Measurements from ENCODE around the gene SCN1A.
"Not testable (repeated sequence)": the region's sequence is repeated elsewhere in the genome, so short reads cannot be mapped to it uniquely, and the experiment has no call there.

Gene SCN1A

GRCh38 chr2:166118180-166118579 is 9.6 kb downstream of the SCN1A start:
- FAIRE-seq (no peak), DNase-seq (ENCODE audit: insufficient read length, low spot score) (no peak)
- TF ChIP-seq PAX5 (IDR thresholded peaks at IDR 0.05; ENCODE audit: insufficient read depth, low read length, severe bottlenecking): no peak
- TF ChIP-seq TAF1 (IDR thresholded peaks at IDR 0.05; ENCODE audit: low read depth, low read length): no peak
- TF ChIP-seq POLR2A (IDR thresholded peaks at IDR 0.05; ENCODE audit: low read depth, low read length): no peak
- no peak for TF ChIP-seq POU2F2 (IDR thresholded peaks at IDR 0.05; ENCODE audit: low read depth, low read length)
- no peak for TF ChIP-seq POLR2AphosphoS5 (IDR thresholded peaks at IDR 0.05; ENCODE audit: low read depth, low read length)
- no peak for TF ChIP-seq SPI1 (IDR thresholded peaks at IDR 0.05; ENCODE audit: low read depth, low read length)

- FAIRE-seq (no peak), DNase-seq (ENCODE audit: insufficient read length, low spot score) (no peak)
- no peak for TF ChIP-seq PAX5 (IDR thresholded peaks at IDR 0.05; ENCODE audit: insufficient read depth, low read length, severe bottlenecking)
- TF ChIP-seq TAF1 (IDR thresholded peaks at IDR 0.05; ENCODE audit: low read depth, low read length): no peak
- TF ChIP-seq SPI1 (IDR thresholded peaks at IDR 0.05; ENCODE audit: low read depth, low read length): no peak
- no peak for TF ChIP-seq POU2F2 (IDR thresholded peaks at IDR 0.05; ENCODE audit: low read depth, low read length)
- no peak for TF ChIP-seq POLR2AphosphoS5 (IDR thresholded peaks at IDR 0.05; ENCODE audit: low read depth, low read length)
- TF ChIP-seq POLR2A (IDR thresholded peaks at IDR 0.05; ENCODE audit: low read depth, low read length): no peak
These were observed 10.3 kb downstream of the SCN1A start for GRCh38 chr2:166117491-166117890.

GRCh38 chr2:166115589-166115988 is 12.2 kb downstream of the SCN1A start:
- TF ChIP-seq POU2F2 (IDR thresholded peaks at IDR 0.05; ENCODE audit: low read depth, low read length) (no peak), SPI1 (IDR thresholded peaks at IDR 0.05; ENCODE audit: low read depth, low read length) (no peak), TAF1 (IDR thresholded peaks at IDR 0.05; ENCODE audit: low read depth, low read length) (no peak), POLR2A (IDR thresholded peaks at IDR 0.05; ENCODE audit: low read depth, low read length) (no peak), POLR2AphosphoS5 (IDR thresholded peaks at IDR 0.05; ENCODE audit: low read depth, low read length) (no peak), PAX5 (IDR thresholded peaks at IDR 0.05; ENCODE audit: insufficient read depth, low read length, severe bottlenecking) (no peak)
- FAIRE-seq (no peak), DNase-seq (ENCODE audit: insufficient read length, low spot score) (no peak)

GRCh38 chr2:166112193-166112605 is 15.6 kb downstream of the SCN1A start:
- no peak for TF ChIP-seq PAX5 (IDR thresholded peaks at IDR 0.05; ENCODE audit: insufficient read depth, low read length, severe bottlenecking)
- no peak for TF ChIP-seq POLR2AphosphoS5 (IDR thresholded peaks at IDR 0.05; ENCODE audit: low read depth, low read length)
- no peak for TF ChIP-seq POU2F2 (IDR thresholded peaks at IDR 0.05; ENCODE audit: low read depth, low read length)
- no peak for TF ChIP-seq POLR2A (IDR thresholded peaks at IDR 0.05; ENCODE audit: low read depth, low read length)
- no peak for TF ChIP-seq SPI1 (IDR thresholded peaks at IDR 0.05; ENCODE audit: low read depth, low read length)
- no peak for TF ChIP-seq TAF1 (IDR thresholded peaks at IDR 0.05; ENCODE audit: low read depth, low read length)
- DNase-seq (ENCODE audit: insufficient read length, low spot score) (no peak), FAIRE-seq (no peak)

GRCh38 chr2:166106431-166107015 is 21.3 kb downstream of the SCN1A start:
- no peak for DNase-seq (ENCODE audit: insufficient read length, low spot score)
- TF ChIP-seq POU2F2 (IDR thresholded peaks at IDR 0.05; ENCODE audit: low read depth, low read length): no peak
- TF ChIP-seq TAF1 (IDR thresholded peaks at IDR 0.05; ENCODE audit: low read depth, low read length): no peak
- no peak for TF ChIP-seq POLR2AphosphoS5 (IDR thresholded peaks at IDR 0.05; ENCODE audit: low read depth, low read length)
- no peak for TF ChIP-seq SPI1 (IDR thresholded peaks at IDR 0.05; ENCODE audit: low read depth, low read length)
- no peak for TF ChIP-seq POLR2A (IDR thresholded peaks at IDR 0.05; ENCODE audit: low read depth, low read length)
- TF ChIP-seq PAX5 (IDR thresholded peaks at IDR 0.05; ENCODE audit: insufficient read depth, low read length, severe bottlenecking): no peak
- FAIRE-seq: no peak

DNA sequence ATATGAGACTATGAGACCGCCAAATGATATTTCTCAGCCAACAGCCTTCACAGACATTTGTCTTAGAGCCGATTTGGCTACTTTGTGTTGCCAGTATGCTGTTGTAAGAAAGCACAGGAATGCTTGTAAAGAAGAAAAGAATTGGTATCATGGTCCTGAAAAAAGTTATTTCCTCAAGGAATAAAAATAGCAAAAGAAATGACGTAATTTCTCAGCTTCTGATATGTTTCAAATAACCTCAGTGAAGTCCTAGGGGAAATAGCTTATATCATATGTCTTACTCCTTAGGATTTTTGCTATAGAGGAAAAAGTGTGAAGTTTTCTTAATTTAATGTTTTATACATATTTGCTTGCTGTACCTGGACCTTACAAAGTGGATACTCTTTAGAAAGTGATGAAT is 23.0 kb downstream of the SCN1A start:
- FAIRE-seq (no peak), DNase-seq (ENCODE audit: insufficient read length, low spot score) (no peak)
- TF ChIP-seq POU2F2 (IDR thresholded peaks at IDR 0.05; ENCODE audit: low read depth, low read length): no peak

DNA sequence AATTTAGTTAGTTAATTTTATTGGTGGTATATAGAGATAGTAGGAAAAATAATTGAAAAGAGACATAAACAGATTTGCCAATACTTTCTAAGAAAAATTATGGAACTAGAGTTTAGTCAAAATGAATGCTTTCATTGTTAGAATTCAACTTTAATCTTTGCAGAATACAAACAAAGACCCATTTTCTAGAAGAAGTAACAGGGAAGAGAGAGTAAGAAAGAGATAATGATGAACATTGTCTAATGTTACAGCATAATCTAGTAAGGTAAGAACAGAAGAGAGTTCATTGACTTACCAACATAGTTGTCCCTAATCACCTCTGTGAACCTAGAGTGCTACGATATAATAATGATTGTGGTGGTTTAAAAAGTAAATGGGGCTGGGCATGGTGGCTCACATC is 23.7 kb downstream of the SCN1A start:
- DNase-seq (ENCODE audit: insufficient read length, low spot score) (no peak), FAIRE-seq (no peak)
- TF ChIP-seq POU2F2 (IDR thresholded peaks at IDR 0.05; ENCODE audit: low read depth, low read length): no peak

DNA sequence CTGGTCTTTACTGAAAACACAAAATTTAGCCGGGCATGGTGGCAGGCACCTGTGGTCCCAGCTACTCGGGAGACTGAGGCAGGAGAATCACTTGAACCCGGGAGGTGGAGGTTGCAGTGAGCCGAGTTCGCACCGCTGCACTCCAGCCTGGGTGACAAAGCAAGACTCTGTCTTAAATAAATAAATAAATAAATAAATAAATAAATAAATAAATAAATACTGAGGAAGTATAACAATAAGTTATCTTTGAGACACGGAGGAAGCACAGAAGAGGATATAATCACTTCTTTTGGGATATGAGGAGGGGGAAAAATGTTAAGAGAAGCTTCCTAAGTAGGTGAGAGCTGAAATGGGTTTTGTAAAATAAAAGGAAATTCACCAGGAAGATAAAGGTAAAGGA is 24.5 kb downstream of the SCN1A start:
- DNase-seq (ENCODE audit: insufficient read length, low spot score); FAIRE-seq: not testable (repeated sequence)

GRCh38 chr2:166094325-166094724 is 33.5 kb downstream of the SCN1A start:
- FAIRE-seq (no peak), DNase-seq (ENCODE audit: insufficient read length, low spot score) (no peak)
- TF ChIP-seq POLR2A (IDR thresholded peaks at IDR 0.05; ENCODE audit: low read depth, low read length): no peak
- no peak for TF ChIP-seq SPI1 (IDR thresholded peaks at IDR 0.05; ENCODE audit: low read depth, low read length)
- TF ChIP-seq PAX5 (IDR thresholded peaks at IDR 0.05; ENCODE audit: insufficient read depth, low read length, severe bottlenecking): no peak
- no peak for TF ChIP-seq TAF1 (IDR thresholded peaks at IDR 0.05; ENCODE audit: low read depth, low read length)
- no peak for TF ChIP-seq POU2F2 (IDR thresholded peaks at IDR 0.05; ENCODE audit: low read depth, low read length)
- TF ChIP-seq POLR2AphosphoS5 (IDR thresholded peaks at IDR 0.05; ENCODE audit: low read depth, low read length): no peak

- no peak for FAIRE-seq
- no peak for DNase-seq (ENCODE audit: insufficient read length, low spot score)
- TF ChIP-seq POLR2A (IDR thresholded peaks at IDR 0.05; ENCODE audit: low read depth, low read length) (no peak), POLR2AphosphoS5 (IDR thresholded peaks at IDR 0.05; ENCODE audit: low read depth, low read length) (no peak), POU2F2 (IDR thresholded peaks at IDR 0.05; ENCODE audit: low read depth, low read length) (no peak), PAX5 (IDR thresholded peaks at IDR 0.05; ENCODE audit: insufficient read depth, low read length, severe bottlenecking) (no peak), SPI1 (IDR thresholded peaks at IDR 0.05; ENCODE audit: low read depth, low read length) (no peak), TAF1 (IDR thresholded peaks at IDR 0.05; ENCODE audit: low read depth, low read length) (no peak)
These were observed 34.9 kb downstream of the SCN1A start for GRCh38 chr2:166092889-166093288.

- TF ChIP-seq PAX5 (IDR thresholded peaks at IDR 0.05; ENCODE audit: insufficient read depth, low read length, severe bottlenecking) (no peak), TAF1 (IDR thresholded peaks at IDR 0.05; ENCODE audit: low read depth, low read length) (no peak), POU2F2 (IDR thresholded peaks at IDR 0.05; ENCODE audit: low read depth, low read length) (no peak), POLR2AphosphoS5 (IDR thresholded peaks at IDR 0.05; ENCODE audit: low read depth, low read length) (no peak), SPI1 (IDR thresholded peaks at IDR 0.05; ENCODE audit: low read depth, low read length) (no peak), POLR2A (IDR thresholded peaks at IDR 0.05; ENCODE audit: low read depth, low read length) (no peak)
- FAIRE-seq (no peak), DNase-seq (ENCODE audit: insufficient read length, low spot score) (no peak)
These were observed 36.4 kb downstream of the SCN1A start for GRCh38 chr2:166091439-166091838.
